Nephron progenitor cell (in vitro differentiated cells): Measurements from ENCODE around the gene DMD.

Source experiments
- DNase-seq: peaks from one replicate; pipeline ENCODE4 v3.0.0; 2021
- H3K27ac Mint-ChIP-seq: 2 replicates; pipeline ENCODE4 v1.8.0; 2021; ENCODE audit warnings: mild to moderate bottlenecking, moderate library complexity, mixed read lengths
- H3K27me3 Mint-ChIP-seq: 2 replicates; pipeline ENCODE4 v1.8.0; 2021; ENCODE audit warnings: mild to moderate bottlenecking, low read depth, mixed read lengths; ENCODE audit not compliant: poor library complexity
- H3K36me3 Mint-ChIP-seq: 2 replicates; pipeline ENCODE4 v1.8.0; 2021; ENCODE audit warnings: low read depth, mixed read lengths
- H3K4me1 Mint-ChIP-seq: 2 replicates; pipeline ENCODE4 v1.8.0; 2021; ENCODE audit warnings: mixed read lengths
- H3K4me3 Mint-ChIP-seq: 2 replicates; pipeline ENCODE4 v1.8.0; 2021; ENCODE audit warnings: mild to moderate bottlenecking, moderate library complexity, mixed read lengths
- H3K9me3 Mint-ChIP-seq: 2 replicates; pipeline ENCODE4 v1.8.0; 2021; ENCODE audit warnings: mild to moderate bottlenecking, moderate library complexity, mixed read lengths
- TF ChIP-seq, protein P1 (sequence below): fragments of 200-600 bp; sonication (generic); IDR thresholded peaks from 2 replicates; pipeline ENCODE4 v1.5.0; 2021; ENCODE audit warnings: antibody characterized with exemption

The DMD gene

DNA sequence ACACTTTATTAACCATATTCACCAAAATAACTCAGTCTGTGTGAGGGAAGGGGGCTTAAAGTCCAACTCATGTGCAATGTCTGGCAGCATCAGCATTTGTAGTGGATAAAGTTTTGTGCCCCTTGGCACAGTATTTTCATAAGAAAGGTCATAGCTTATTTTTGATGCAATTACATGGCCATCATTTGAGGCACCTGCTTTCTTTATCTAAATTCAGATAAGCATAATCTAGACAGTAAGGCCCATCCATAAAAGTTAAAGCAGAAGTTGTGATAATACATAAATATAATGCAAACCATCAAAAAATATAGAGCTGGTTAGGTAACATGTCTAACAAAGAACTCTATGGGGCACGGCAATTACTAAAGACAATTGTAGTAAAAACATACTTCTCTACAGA lies 763.7 kb downstream of the DMD start:
- TF ChIP-seq, protein P1, sequence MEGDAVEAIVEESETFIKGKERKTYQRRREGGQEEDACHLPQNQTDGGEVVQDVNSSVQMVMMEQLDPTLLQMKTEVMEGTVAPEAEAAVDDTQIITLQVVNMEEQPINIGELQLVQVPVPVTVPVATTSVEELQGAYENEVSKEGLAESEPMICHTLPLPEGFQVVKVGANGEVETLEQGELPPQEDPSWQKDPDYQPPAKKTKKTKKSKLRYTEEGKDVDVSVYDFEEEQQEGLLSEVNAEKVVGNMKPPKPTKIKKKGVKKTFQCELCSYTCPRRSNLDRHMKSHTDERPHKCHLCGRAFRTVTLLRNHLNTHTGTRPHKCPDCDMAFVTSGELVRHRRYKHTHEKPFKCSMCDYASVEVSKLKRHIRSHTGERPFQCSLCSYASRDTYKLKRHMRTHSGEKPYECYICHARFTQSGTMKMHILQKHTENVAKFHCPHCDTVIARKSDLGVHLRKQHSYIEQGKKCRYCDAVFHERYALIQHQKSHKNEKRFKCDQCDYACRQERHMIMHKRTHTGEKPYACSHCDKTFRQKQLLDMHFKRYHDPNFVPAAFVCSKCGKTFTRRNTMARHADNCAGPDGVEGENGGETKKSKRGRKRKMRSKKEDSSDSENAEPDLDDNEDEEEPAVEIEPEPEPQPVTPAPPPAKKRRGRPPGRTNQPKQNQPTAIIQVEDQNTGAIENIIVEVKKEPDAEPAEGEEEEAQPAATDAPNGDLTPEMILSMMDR, result no peak
- H3K27ac Mint-ChIP-seq, result no peak overlapping the region

DNA sequence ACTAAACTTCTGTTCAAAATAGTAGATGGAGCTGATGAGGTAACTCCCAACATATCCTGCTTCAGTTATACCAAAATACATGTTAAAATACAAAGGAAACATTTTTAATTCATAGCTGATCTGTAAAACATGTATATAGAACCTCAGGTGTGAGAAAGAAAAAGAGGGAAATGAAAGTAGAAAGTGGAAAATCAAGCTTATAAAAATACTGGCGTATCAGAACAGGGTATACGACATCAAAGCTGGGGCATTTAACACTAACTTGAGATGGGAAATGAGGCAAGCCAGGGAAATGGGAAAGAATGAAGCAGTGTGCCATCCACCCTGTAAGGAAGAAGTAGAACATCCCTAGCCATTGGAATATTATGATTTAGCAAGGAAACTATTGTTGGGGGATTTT lies 767.5 kb downstream of the DMD start:
- TF ChIP-seq, protein P1, result no peak
- Mint-ChIP-seq H3K9me3 (no peaks in the 10 kb centered on the region), H3K36me3 (no peaks in the 10 kb centered on the region)

More for the DNA sequence above, 763.7 kb downstream of the DMD start:
- H3K4me3 Mint-ChIP-seq, result no peak overlapping the region
- H3K27me3 Mint-ChIP-seq, result peaks cover under 1% of the 10 kb centered on the region
- no peak for DNase-seq
- no peaks in the 10 kb centered on the region for H3K9me3 Mint-ChIP-seq
- H3K4me1 Mint-ChIP-seq, result no peaks in the 10 kb centered on the region
- no peaks in the 10 kb centered on the region for H3K36me3 Mint-ChIP-seq

DNA sequence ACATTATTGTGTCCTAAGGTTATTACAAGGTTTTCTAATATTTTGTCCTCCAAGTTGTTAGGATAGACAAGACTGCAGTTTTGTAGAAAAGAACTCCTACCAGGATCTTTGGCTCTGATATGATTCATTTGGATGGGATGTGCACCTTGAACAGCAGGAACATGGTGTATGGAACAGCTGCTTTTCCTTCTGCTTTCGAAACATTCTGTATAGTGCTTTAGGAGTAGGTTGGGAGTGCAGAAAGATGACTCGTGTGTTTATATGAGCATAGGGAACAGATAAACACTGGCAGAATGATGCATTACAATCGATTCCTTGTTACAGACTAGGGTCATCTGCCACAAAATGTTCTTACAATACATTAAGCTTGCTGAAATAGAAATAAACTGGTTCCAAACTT lies 790.1 kb downstream of the DMD start:
- no peaks in the 10 kb centered on the region for H3K27me3 Mint-ChIP-seq
- no peak overlapping the region for H3K4me3 Mint-ChIP-seq
- H3K4me1 Mint-ChIP-seq, result no peaks in the 10 kb centered on the region
- H3K36me3 Mint-ChIP-seq, result no peaks in the 10 kb centered on the region
- DNase-seq, result no peak
- TF ChIP-seq, protein P1, result no peak
- H3K9me3 Mint-ChIP-seq, result peaks cover 6% of the 10 kb centered on the region
- no peak overlapping the region for H3K27ac Mint-ChIP-seq

More for the DNA sequence above, 767.5 kb downstream of the DMD start:
- H3K4me1 Mint-ChIP-seq, result no peaks in the 10 kb centered on the region
- no peak overlapping the region for H3K27ac Mint-ChIP-seq
- no peak overlapping the region for H3K4me3 Mint-ChIP-seq
- DNase-seq, result no peak
- H3K27me3 Mint-ChIP-seq, result no peaks in the 10 kb centered on the region

DNA sequence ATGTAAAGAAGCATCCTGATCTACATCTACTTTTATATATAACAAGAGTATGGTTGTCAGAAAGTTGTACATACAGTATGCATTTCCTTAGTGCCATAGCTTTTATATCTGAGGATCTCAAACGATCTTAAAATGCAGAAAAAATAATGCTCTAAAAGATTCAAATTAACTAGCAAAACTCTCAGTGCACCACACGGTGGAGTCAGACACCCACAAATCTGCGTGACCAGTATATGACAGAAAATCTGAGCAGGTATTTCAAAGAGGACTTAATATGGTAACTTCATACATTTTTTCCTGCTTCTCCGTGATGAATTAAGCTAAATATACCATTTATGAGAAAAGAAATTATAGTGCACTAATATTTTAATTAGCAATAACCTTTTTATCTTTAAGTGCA lies 803.0 kb downstream of the DMD start:
- Mint-ChIP-seq H3K9me3 (peaks cover 4% of the 10 kb centered on the region), H3K36me3 (no peaks in the 10 kb centered on the region), H3K27ac (no peak overlapping the region), H3K27me3 (no peaks in the 10 kb centered on the region), H3K4me1 (no peaks in the 10 kb centered on the region), H3K4me3 (no peak overlapping the region)
- TF ChIP-seq, protein P1, result no peak
- DNase-seq, result no peak

DNA sequence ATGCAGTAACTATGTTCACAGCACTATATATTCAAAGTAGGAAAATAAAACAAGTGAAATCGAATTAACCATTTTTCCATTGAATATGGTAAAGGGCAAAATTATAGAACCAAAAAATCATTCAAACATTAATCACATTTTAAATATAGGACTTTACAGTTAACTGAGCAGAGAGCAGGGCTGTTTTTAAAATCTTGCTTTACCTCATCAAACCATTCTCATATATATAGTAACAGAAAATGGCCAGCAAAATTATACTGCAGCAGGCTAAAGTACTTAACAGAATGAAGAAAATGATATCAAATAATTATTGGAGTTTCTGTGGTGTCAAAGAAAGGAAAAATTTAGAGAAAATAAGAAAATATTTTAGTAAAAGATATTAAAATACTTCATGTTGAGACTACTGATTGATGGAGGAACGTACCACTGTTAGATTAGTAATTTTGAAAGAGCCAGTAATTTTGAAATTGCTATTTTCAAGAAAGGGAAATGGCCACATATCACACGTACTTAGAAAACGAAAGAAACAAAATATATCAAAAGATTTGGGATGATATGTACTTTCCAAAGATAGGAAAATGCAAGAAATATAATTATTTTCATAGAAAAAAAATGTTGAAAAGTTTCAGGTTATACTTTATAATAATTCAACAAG lies 813.7 kb downstream of the DMD start:
- Mint-ChIP-seq H3K27me3 (no peaks in the 10 kb centered on the region), H3K9me3 (peaks cover 23% of the 10 kb centered on the region), H3K4me3 (no peak overlapping the region), H3K36me3 (no peaks in the 10 kb centered on the region), H3K27ac (no peak overlapping the region), H3K4me1 (no peaks in the 10 kb centered on the region)
- TF ChIP-seq, protein P1, result no peak
- no peak for DNase-seq

DNA sequence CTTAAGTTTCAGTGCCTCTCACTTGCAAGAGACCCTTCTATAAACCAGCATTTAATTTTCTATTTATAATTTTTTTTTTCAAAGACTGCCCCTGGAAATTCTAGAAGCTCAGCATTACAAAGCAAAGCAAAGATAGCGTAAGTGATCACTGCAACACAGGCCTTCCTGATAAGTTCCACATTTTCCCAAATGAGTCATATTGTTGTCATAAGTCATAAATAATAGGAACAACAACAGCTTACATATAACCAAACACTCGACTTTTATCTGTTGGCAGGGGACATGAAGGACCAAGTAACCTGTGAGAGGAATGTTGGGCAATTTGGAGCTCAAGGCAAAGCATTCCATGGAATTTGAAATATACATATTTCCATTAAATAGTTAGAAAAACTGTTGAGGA lies 815.5 kb downstream of the DMD start:
- H3K4me1 Mint-ChIP-seq, result no peaks in the 10 kb centered on the region
- no peaks in the 10 kb centered on the region for H3K36me3 Mint-ChIP-seq
- DNase-seq, result no peak
- TF ChIP-seq, protein P1, result no peak
- no peaks in the 10 kb centered on the region for H3K27me3 Mint-ChIP-seq
- peaks cover 26% of the 10 kb centered on the region for H3K9me3 Mint-ChIP-seq
- H3K4me3 Mint-ChIP-seq, result no peak overlapping the region
- H3K27ac Mint-ChIP-seq, result no peak overlapping the region
